Adrenal gland (tissue), 5 donors: ENCODE measurements around the gene PERCC1.
"Not testable (repeated sequence)": the region's sequence is repeated elsewhere in the genome, so short reads cannot be mapped to it uniquely, and the experiment has no call there.

ENCODE experiments used
- CTCF ChIP-seq, 6 experiments: fragments of 450-650 bp in 4 of 6; fragments of 200-600 bp in 2 of 6; sonication (generic) in 1 of 6; IDR thresholded peaks; 1 replicate in 5 of 6; 2 replicates in 1 of 6; pipeline versions ENCODE4 v1.5.1 to v1.8.0; 2016 to 2021; ENCODE audit warnings: antibody characterized with exemption in 6 of 6, mild to moderate bottlenecking in 2 of 6, moderate library complexity in 1 of 6
- POLR2A ChIP-seq, 2 donors: fragments of 450-650 bp; IDR thresholded peaks; one replicate each; pipeline ENCODE4 v1.6.1; 2017; ENCODE audit warnings: antibody characterized with exemption in 2 of 2, mild to moderate bottlenecking in 2 of 2, moderate library complexity in 1 of 2
- donor health status: DM: no; HTN: no; CAD: no.

GRCh38 chr16:1469141-1469540 lies 38.3 kb downstream of the PERCC1 start:
- not testable (repeated sequence) for TF ChIP-seq CTCF, POLR2A (IDR thresholded peaks at IDR 0.05)
